ENCODE results near the gene C11orf65.

The C11orf65 gene

DNA sequence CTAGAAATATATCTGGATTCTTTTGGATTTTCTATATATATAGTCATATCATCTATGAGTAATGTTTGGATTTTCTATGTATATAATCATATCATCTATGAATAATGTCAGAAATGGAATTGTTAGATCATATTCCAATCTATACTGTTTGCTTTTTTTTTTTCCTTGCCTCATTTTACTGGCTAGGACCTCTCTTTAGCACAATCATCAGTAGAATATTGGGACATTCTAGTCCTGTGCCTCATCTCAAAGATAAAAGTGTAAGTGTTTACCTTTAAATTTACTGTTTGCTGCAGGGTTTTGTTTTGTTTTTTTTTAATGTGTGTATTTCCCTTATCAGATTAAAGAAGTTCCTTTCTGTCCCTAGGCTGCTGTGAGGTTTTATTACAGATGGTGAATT is 97.0 kb downstream of the C11orf65 start:
- TF ChIP-seq, protein P1, sequence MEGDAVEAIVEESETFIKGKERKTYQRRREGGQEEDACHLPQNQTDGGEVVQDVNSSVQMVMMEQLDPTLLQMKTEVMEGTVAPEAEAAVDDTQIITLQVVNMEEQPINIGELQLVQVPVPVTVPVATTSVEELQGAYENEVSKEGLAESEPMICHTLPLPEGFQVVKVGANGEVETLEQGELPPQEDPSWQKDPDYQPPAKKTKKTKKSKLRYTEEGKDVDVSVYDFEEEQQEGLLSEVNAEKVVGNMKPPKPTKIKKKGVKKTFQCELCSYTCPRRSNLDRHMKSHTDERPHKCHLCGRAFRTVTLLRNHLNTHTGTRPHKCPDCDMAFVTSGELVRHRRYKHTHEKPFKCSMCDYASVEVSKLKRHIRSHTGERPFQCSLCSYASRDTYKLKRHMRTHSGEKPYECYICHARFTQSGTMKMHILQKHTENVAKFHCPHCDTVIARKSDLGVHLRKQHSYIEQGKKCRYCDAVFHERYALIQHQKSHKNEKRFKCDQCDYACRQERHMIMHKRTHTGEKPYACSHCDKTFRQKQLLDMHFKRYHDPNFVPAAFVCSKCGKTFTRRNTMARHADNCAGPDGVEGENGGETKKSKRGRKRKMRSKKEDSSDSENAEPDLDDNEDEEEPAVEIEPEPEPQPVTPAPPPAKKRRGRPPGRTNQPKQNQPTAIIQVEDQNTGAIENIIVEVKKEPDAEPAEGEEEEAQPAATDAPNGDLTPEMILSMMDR (IDR thresholded peaks at IDR 0.05), result no peak
- no peak for DNase-seq (ENCODE audit: low spot score)
- Histone ChIP-seq H3K4me3 (no peak overlapping the region), H3K27ac (no peak overlapping the region)

DNA sequence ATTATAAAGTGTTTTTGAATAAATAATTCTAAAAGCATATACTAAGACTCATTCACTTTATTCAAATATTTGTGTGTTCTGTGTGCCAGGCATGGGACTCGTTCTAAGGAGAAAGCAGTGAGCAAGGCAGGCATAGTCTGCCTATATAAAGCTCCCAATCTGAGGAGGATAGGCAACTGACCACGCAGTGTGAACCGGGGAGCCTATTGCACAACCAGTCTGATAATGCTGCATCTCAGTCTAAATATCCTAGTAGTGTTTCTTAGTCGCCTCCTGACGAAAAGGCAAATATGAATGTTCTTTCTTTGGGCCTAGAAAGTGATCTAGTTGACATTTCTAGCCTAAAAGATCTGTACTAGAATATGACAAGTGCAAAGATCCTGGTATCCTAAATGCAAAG is 98.3 kb downstream of the C11orf65 start:
- no peak overlapping the region for H3K27ac ChIP-seq

DNA sequence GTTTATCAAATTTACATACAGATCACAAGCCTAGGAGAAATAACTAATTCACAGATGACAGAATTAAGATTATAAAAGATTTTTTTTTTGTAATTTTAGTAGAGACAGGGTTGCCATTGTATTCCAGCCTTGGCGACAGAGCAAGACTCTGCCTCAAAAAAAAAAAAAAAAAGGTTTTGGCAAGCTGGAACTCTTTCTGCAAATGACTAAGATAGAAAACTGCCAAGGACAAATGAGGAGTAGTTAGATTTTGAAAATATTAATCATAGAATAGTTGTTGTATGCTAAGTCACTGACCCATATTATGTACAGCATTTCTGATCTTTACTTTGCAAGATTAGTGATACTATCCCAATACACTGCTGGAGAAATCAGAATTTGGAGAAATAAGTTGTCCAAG is 99.2 kb downstream of the C11orf65 start:
- DNase-seq (ENCODE audit: low spot score), result no peak
- Histone ChIP-seq H3K4me3 (no peak overlapping the region), H3K27ac (no peak overlapping the region)
- TF ChIP-seq, protein P1 (IDR thresholded peaks at IDR 0.05), result no peak

More for the DNA sequence above, 98.3 kb downstream of the C11orf65 start:
- no peak overlapping the region for H3K4me3 ChIP-seq
- TF ChIP-seq, protein P1 (IDR thresholded peaks at IDR 0.05), result no peak
- no peak for DNase-seq (ENCODE audit: low spot score)

DNA sequence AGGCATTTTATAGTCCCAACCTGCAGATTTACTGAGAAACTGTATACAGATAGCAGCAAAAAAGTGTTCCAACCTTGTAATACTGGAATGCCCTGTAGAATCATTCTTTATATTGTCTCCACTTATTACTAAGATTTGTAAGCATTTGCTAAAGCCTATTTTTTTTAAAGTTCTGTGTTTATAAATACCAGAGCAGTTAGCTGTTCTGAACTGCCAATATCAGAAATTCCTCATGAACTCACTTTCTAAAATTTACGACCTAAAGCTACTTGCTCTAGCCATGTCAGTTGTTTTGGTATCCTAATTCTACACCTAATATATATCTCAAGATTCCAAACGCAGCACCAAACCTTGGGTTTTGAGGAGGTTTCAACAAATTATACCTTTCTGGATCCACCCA is 103.2 kb downstream of the C11orf65 start:
- no peak for DNase-seq (ENCODE audit: low spot score)
- no peak overlapping the region for H3K4me3 ChIP-seq
- no peak overlapping the region for H3K27ac ChIP-seq
- TF ChIP-seq, protein P1 (IDR thresholded peaks at IDR 0.05), result no peak

DNA sequence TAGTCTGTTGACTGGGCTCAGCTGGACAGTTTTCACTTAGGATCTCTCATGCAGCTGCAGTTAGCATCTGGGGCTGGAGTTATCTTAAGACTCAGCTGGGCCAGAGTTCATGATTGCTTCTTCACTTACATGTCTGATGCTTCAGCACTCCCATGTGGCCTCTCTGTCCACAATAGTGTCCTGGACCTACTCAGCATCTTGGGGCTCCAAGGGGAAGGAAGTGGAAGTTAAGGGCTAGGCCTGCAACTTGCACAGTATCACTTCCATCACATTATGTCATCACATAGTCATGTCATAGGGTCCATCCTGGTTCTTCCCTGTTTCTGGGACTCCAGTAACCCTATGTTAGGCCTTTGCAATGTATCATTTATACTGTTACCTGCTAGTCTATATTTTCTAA is 115.9 kb downstream of the C11orf65 start:
- TF ChIP-seq, protein P1 (IDR thresholded peaks at IDR 0.05), result no peak
- Histone ChIP-seq H3K4me3 (no peak overlapping the region), H3K27ac (no peak overlapping the region)
- no peak for DNase-seq (ENCODE audit: low spot score)

DNA sequence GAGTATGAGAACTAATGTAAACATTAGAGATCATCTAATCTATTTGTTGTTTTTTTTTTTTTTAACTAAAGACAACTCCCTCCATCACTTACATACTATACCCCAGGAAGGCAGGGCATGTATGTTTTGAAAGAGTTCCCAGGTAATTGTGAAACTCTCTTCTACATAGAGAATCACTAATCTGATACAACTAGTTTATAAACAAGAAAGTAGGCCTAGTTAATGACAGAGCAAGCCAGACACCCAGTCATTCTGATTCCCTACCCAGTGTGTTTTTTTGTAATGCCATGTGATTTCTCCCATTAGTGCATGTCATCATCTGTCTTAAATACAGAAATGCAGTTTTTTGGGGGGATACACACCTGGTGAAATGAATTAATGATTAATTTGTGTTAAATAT is 120.9 kb downstream of the C11orf65 start:
- Histone ChIP-seq H3K27ac (no peak overlapping the region), H3K4me3 (no peak overlapping the region)
- TF ChIP-seq, protein P1 (IDR thresholded peaks at IDR 0.05), result no peak
- no peak for DNase-seq (ENCODE audit: low spot score)

DNA sequence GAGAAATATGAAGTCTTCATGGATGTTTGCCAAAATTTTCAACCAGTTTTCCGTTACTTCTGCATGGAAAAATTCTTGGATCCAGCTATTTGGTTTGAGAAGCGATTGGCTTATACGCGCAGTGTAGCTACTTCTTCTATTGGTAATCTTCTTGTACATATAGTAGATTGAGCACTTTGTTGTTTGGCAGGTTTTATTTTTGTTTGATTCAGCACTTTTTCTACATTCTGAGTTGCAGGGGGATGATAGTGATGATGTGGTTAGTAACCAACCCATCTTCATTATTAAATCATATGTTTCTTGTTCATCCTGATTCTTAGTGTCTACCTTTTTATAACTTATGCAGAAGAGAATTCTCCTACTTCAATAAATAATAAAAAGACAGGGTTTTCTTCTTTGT is 121.6 kb downstream of the C11orf65 start:
- TF ChIP-seq, protein P1 (IDR thresholded peaks at IDR 0.05), result no peak
- H3K4me3 ChIP-seq, result no peak overlapping the region
- DNase-seq (ENCODE audit: low spot score), result no peak

More for the DNA sequence above, 121.6 kb downstream of the C11orf65 start:
- H3K27ac ChIP-seq, result no peak overlapping the region

Data from coronary artery (tissue), 2 donors.